ENCODE measurements around the gene NEXN. TPM values are rescaled to one million over a fixed set of nuclear protein-coding genes. Genes with fewer than 3 reads are reported as not detected.

Gene NEXN
- total and polyA plus RNA-seq, 2 of the 8 experiments (the other 6 are each of a cell fraction or from before 2014, with no cell fraction given): 0.20 to 2.9 TPM

DNA sequence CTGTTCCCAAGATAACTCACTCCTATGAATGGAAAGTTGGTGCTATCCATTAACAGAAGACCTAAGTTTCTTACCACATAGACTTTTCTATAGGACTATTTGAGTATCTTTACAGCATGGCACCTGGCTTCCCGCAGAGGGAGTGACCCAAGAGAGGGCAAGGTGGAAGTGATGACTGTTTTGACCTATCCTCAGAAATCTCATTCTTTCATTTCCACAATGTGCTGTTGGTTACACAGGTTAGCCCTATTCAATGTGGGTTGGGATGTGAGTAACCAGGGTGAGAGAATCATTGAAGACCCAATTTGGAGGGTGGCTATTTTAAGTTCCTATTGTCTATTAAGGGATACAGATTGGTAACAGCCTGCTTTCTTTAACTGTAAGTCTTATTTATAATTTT is 38.3 kb upstream of the NEXN start (continued):
- TF ChIP-seq, protein P1, sequence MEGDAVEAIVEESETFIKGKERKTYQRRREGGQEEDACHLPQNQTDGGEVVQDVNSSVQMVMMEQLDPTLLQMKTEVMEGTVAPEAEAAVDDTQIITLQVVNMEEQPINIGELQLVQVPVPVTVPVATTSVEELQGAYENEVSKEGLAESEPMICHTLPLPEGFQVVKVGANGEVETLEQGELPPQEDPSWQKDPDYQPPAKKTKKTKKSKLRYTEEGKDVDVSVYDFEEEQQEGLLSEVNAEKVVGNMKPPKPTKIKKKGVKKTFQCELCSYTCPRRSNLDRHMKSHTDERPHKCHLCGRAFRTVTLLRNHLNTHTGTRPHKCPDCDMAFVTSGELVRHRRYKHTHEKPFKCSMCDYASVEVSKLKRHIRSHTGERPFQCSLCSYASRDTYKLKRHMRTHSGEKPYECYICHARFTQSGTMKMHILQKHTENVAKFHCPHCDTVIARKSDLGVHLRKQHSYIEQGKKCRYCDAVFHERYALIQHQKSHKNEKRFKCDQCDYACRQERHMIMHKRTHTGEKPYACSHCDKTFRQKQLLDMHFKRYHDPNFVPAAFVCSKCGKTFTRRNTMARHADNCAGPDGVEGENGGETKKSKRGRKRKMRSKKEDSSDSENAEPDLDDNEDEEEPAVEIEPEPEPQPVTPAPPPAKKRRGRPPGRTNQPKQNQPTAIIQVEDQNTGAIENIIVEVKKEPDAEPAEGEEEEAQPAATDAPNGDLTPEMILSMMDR (IDR thresholded peaks at IDR 0.05; ENCODE audit: control extremely low read depth in 1 of 3, insufficient read depth in 1 of 3, low read depth in 1 of 3, low read length in 3 of 3): no peak
- no peak for TF ChIP-seq SRF (IDR thresholded peaks at IDR 0.05; ENCODE audit: low read depth, low read length)
